SU-DHL-6 (cell line): ENCODE data around the gene PPP1R13L.
"Not testable (repeated sequence)": the region's sequence is repeated elsewhere in the genome, so short reads cannot be mapped to it uniquely, and the experiment has no call there.

Experiments used
- H2AFZ ChIP-seq: fragments of 200-600 bp; sonication (generic); 2 replicates; pipeline ENCODE4 v1.6.1; 2014; ENCODE audit warnings: low read depth, mild to moderate bottlenecking, moderate library complexity, mixed read lengths, antibody characterized with exemption, low read length; ENCODE audit not compliant: severe bottlenecking
- H3F3A ChIP-seq: fragments of 200-600 bp; shearing (Covaris generic); 2 replicates; pipeline ENCODE4 v1.6.0; 2016; ENCODE audit warnings: antibody characterized with exemption, mild to moderate bottlenecking; ENCODE audit not compliant: insufficient read depth
- H3K27ac ChIP-seq: fragments of 200-600 bp; sonication (generic); 2 replicates; pipeline ENCODE4 v1.5.1; 2016; ENCODE audit warnings: low read depth, mild to moderate bottlenecking, low read length, moderate library complexity, mixed read lengths
- H3K27me3 ChIP-seq: fragments of 200-600 bp; sonication (generic), shearing (Covaris generic); 2 replicates; pipeline ENCODE4 v1.6.0; 2014; ENCODE audit warnings: mild to moderate bottlenecking, low read length
- H3K36me3 ChIP-seq: fragments of 200-600 bp; sonication (generic); 2 replicates; pipeline ENCODE4 v1.6.1; 2014; ENCODE audit warnings: mild to moderate bottlenecking, low read length, mixed read lengths
- H3K4me2 ChIP-seq: fragments of 300-600, 200-600 bp; shearing (Covaris generic), sonication (generic); 2 replicates; pipeline ENCODE4 v1.6.0; 2014; ENCODE audit warnings: low read length, low read depth, mild to moderate bottlenecking; ENCODE audit not compliant: poor library complexity, severe bottlenecking
- H3K4me3 ChIP-seq: fragments of 200-600 bp; sonication (generic); 2 replicates; pipeline ENCODE4 v1.5.1; 2014; ENCODE audit warnings: antibody characterized with exemption, low read length, mild to moderate bottlenecking, mixed read lengths; ENCODE audit not compliant: insufficient read depth, poor library complexity, severe bottlenecking
- H3K79me2 ChIP-seq: fragments of 200-600 bp; sonication (generic); 2 replicates; pipeline ENCODE4 v1.6.1; 2014; ENCODE audit warnings: mild to moderate bottlenecking, low read length, moderate library complexity; ENCODE audit not compliant: insufficient read depth
- H3K9ac ChIP-seq: fragments of 200-600 bp; sonication (generic); 2 replicates; pipeline ENCODE4 v1.7.0; 2014; ENCODE audit warnings: mild to moderate bottlenecking, low read length
- H3K9me2 ChIP-seq: fragments of 200-600 bp; sonication (generic); replicated peaks from 2 replicates; pipeline ENCODE4 v1.6.1; 2014; ENCODE audit warnings: low read length; ENCODE audit not compliant: insufficient read depth
- H3K9me3 ChIP-seq: fragments of 200-600 bp; sonication (generic); 2 replicates; pipeline ENCODE4 v1.6.1; 2014; ENCODE audit warnings: low read length, mixed read lengths; ENCODE audit not compliant: insufficient read depth
- H4K20me1 ChIP-seq: fragments of 200-600 bp; sonication (generic); 2 replicates; pipeline ENCODE4 v1.6.1; 2014; ENCODE audit warnings: low read depth, mild to moderate bottlenecking, antibody characterized with exemption, low read length, moderate library complexity, mixed read lengths
- EZH2phosphoT487 ChIP-seq: fragments of 200-600 bp; sonication (generic), shearing (Covaris generic); conservative IDR thresholded peaks from 2 replicates; pipeline ENCODE4 v1.6.1; 2018; ENCODE audit warnings: mild to moderate bottlenecking, antibody characterized with exemption, low read length, moderate library complexity, mixed read lengths
- TF ChIP-seq, protein P1 (sequence below): fragments of 200-600 bp; sonication (generic); IDR thresholded peaks from one replicate; pipeline ENCODE4 v1.5.1; 2017; ENCODE audit warnings: antibody characterized with exemption, mild to moderate bottlenecking, low read length, moderate library complexity; ENCODE audit not compliant: insufficient read depth, poor library complexity, severe bottlenecking

Gene PPP1R13L

DNA sequence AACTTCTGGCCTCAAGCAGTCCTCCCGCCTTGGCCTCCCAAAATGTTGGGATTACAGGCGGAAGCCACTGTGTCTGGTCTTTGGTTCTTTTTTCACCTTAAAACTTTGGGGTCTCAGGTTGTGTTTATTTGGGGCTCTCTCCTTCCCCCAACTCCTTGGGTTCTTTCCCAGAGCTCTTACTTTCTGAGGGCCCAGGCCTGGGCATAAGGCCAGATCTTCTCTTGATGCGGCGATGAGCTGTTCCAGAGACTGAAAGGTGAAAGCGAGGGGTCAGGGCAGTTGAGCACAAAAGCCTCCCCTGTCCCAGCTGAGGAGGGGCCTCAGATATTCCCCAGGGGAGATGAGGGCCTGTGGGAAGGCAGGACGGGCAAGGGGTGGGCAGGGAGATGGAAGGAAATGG lies 8.6 kb upstream of the PPP1R13L start:
- Histone ChIP-seq H4K20me1 (no peaks in the 10 kb centered on the region), H3K79me2 (no peaks in the 10 kb centered on the region), H3K9ac (no peak overlapping the region), H3K9me3 (no peaks in the 10 kb centered on the region), H3K27ac (no peak overlapping the region), H3K36me3 (no peaks in the 10 kb centered on the region), H3K4me2 (no peak overlapping the region), H2AFZ (no peak overlapping the region), H3K4me3 (no peak overlapping the region), H3K9me2 (no peaks in the 10 kb centered on the region), H3K27me3 (no peaks in the 10 kb centered on the region), H3F3A (no peaks in the 10 kb centered on the region)
- TF ChIP-seq, protein P1, sequence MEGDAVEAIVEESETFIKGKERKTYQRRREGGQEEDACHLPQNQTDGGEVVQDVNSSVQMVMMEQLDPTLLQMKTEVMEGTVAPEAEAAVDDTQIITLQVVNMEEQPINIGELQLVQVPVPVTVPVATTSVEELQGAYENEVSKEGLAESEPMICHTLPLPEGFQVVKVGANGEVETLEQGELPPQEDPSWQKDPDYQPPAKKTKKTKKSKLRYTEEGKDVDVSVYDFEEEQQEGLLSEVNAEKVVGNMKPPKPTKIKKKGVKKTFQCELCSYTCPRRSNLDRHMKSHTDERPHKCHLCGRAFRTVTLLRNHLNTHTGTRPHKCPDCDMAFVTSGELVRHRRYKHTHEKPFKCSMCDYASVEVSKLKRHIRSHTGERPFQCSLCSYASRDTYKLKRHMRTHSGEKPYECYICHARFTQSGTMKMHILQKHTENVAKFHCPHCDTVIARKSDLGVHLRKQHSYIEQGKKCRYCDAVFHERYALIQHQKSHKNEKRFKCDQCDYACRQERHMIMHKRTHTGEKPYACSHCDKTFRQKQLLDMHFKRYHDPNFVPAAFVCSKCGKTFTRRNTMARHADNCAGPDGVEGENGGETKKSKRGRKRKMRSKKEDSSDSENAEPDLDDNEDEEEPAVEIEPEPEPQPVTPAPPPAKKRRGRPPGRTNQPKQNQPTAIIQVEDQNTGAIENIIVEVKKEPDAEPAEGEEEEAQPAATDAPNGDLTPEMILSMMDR: no peak
- TF ChIP-seq EZH2phosphoT487: no peak

DNA sequence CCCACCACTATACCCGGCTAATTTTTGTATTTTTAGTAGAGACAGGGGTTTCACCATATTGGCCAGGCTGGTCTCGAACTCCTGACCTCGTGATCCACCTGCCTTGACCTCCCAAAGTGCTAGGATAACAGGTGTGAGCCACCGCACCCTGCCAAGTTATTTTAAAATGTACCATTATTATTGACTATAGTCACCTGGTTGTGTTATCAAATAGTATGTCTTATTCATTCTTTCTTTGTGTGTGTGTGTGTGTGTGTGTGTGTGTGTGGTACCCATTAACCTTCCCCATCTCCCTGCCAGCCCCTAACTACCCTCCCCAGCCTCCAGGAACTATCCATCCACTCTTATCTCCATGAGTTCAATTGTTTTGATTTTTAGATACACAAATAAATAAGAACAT lies 5.5 kb upstream of the PPP1R13L start:
- not testable (repeated sequence) for H2AFZ ChIP-seq, H3K27me3 ChIP-seq, H3K9me3 ChIP-seq, H3K9ac ChIP-seq, H3K27ac ChIP-seq, H4K20me1 ChIP-seq, H3F3A ChIP-seq, H3K36me3 ChIP-seq, H3K4me3 ChIP-seq, H3K4me2 ChIP-seq, H3K9me2 ChIP-seq
- peaks cover 16% of the 10 kb centered on the region for H3K79me2 ChIP-seq

DNA sequence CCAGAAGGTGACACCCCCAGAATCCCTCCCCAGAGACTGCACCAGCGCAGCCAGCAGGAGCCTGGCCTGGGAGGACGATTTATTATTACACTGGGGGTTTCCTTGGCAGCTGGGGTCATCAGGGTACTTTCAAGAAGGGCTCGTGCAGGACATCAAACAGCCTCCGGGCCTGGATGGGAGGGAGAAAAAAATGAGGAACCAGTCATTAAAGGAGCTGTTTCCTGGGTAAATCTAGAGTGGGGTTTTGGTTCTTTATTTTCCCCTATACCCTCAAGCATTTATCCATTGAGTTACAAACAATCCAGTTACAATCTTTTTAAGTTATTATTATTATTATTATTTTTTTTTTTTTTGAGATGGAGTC lies 4.7 kb upstream of the PPP1R13L start:
- Histone ChIP-seq H3K9ac (no peak overlapping the region), H3K27me3 (no peaks in the 10 kb centered on the region), H3K9me3 (no peaks in the 10 kb centered on the region), H3K36me3 (no peaks in the 10 kb centered on the region), H3K4me2 (no peak overlapping the region), H3K9me2 (no peaks in the 10 kb centered on the region), H3K4me3 (no peak overlapping the region), H3F3A (no peaks in the 10 kb centered on the region), H3K27ac (no peak overlapping the region), H4K20me1 (no peaks in the 10 kb centered on the region), H3K79me2 (peaks cover 16% of the 10 kb centered on the region), H2AFZ (no peak overlapping the region)
- no peak for TF ChIP-seq EZH2phosphoT487
- TF ChIP-seq, protein P1: no peak

DNA sequence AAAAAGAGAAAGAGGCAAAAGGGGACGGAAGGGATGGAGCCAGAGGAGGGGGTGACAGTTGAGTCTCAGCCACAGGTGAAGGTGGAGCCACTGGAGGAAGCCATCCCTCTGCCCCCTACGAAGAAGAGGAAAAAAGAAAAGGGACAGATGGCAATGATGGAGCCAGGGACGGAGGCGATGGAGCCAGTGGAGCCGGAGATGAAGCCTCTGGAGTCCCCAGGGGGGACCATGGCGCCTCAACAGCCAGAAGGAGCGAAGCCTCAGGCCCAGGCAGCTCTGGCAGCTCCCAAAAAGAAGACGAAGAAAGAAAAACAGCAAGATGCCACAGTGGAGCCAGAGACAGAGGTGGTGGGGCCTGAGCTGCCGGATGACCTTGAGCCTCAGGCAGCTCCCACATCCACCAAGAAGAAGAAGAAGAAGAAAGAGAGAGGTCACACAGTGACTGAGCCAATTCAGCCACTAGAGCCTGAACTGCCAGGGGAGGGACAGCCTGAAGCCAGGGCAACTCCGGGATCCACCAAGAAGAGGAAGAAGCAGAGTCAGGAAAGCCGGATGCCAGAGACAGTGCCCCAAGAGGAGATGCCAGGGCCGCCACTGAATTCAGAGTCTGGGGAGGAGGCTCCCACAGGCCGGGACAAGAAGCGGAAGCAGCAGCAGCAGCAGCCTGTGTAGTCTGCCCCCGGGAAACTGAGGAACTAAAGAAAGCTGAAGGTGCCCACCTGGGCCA lies 4.1 kb upstream of the PPP1R13L start:
- Histone ChIP-seq H4K20me1 (no peaks in the 10 kb centered on the region), H3K27ac (no peak overlapping the region), H3K36me3 (no peaks in the 10 kb centered on the region), H3K79me2 (peaks cover 16% of the 10 kb centered on the region), H3K9me2 (no peaks in the 10 kb centered on the region), H2AFZ (no peak overlapping the region), H3K4me2 (no peak overlapping the region), H3K9me3 (no peaks in the 10 kb centered on the region), H3F3A (no peaks in the 10 kb centered on the region), H3K27me3 (no peaks in the 10 kb centered on the region), H3K9ac (no peak overlapping the region), H3K4me3 (no peak overlapping the region)
- TF ChIP-seq EZH2phosphoT487: no peak
- TF ChIP-seq, protein P1: no peak
